Neural progenitor cell (in vitro differentiated cells): ENCODE data around the gene ACLY.

Experiments used
- EZH2 ChIP-seq: fragments of 200-600 bp; sonication (generic); IDR thresholded peaks from 2 replicates; pipeline ENCODE4 v1.6.1; 2017; ENCODE audit warnings: antibody characterized with exemption, mild to moderate bottlenecking, moderate library complexity
- EZH2phosphoT487 ChIP-seq: fragments of 200-600 bp; sonication (generic); IDR thresholded peaks from 2 replicates; pipeline ENCODE4 v1.6.1; 2017; ENCODE audit warnings: antibody characterized with exemption
- TF ChIP-seq, protein P1 (sequence below): fragments of 200-600 bp; sonication (generic); IDR thresholded peaks from 2 replicates; pipeline ENCODE4 v1.5.1; 2017; ENCODE audit warnings: antibody characterized with exemption, mild to moderate bottlenecking

DNA sequence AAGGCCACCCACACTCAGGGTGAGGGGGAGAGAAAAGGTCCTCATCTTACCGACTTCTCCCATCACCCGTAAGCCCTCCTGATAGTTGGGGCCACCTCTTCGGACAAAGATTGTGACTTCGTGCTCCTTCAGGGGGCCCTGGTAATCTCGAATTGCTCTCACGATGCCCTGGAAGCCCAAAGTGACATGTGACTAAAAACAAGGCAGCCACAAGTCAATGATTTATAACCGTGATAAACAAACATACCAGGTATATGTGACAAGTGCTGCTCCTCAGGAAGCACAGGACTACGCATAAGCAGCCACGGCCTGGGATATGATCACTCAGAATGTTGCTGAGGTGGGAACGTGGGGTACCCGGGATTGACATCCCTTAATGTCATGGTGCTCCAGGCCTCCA is 17.1 kb downstream of the ACLY start:
- TF ChIP-seq, protein P1, sequence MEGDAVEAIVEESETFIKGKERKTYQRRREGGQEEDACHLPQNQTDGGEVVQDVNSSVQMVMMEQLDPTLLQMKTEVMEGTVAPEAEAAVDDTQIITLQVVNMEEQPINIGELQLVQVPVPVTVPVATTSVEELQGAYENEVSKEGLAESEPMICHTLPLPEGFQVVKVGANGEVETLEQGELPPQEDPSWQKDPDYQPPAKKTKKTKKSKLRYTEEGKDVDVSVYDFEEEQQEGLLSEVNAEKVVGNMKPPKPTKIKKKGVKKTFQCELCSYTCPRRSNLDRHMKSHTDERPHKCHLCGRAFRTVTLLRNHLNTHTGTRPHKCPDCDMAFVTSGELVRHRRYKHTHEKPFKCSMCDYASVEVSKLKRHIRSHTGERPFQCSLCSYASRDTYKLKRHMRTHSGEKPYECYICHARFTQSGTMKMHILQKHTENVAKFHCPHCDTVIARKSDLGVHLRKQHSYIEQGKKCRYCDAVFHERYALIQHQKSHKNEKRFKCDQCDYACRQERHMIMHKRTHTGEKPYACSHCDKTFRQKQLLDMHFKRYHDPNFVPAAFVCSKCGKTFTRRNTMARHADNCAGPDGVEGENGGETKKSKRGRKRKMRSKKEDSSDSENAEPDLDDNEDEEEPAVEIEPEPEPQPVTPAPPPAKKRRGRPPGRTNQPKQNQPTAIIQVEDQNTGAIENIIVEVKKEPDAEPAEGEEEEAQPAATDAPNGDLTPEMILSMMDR, result no peak
- no peak for TF ChIP-seq EZH2
- TF ChIP-seq EZH2phosphoT487, result no peak
